ENCODE results near the gene EPB41. TPM values are rescaled to one million over a fixed set of nuclear protein-coding genes. Genes with fewer than 3 reads are reported as not detected.

The EPB41 gene
- total and polyA plus RNA-seq, 2 donors (not counting 3 experiments of a cell fraction or from before 2014, with no cell fraction given) = 22.3 to 45.7 TPM

DNA sequence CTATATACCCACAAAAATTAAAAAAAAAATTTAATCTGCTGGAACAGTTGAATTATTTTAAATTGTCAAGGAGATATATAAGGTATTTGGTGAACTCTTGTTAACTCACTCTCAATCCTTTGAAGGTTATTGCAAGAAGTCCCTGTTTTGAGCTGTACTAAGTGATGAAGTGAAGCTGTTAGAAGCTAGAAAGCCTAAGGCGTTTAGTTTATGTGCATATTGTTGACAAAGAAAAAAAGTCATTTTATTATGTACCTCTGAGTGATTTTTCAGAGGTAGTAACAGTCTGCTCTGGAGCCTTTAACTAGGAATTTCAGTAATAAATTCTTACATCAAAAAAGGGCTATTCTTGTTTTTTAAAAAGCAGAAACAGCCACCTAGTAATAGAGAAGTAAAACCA, 149.7 kb downstream of the EPB41 start:
- peaks cover 0 to 3% of the 10 kb centered on the region in 2 experiments for H3K36me3 ChIP-seq (ENCODE audit: control insufficient read depth in 2 of 2, extremely low read depth in 1 of 2, insufficient read depth in 2 of 2, low read length in 2 of 2)
- H3K9me3 ChIP-seq (replicated peaks; ENCODE audit: control insufficient read depth, insufficient read depth, low read length) = no peaks in the 10 kb centered on the region
- H3K9me1 ChIP-seq (replicated peaks; ENCODE audit: control insufficient read depth, extremely low read depth, insufficient read depth, low read length) = no peaks in the 10 kb centered on the region
- POLR2A ChIA-PET = no interaction called here
- H3K27ac ChIP-seq (ENCODE audit: insufficient read depth, low read depth, low read length) = no peak overlapping the region
- no peak overlapping the region for H2AFZ ChIP-seq (ENCODE audit: low read depth, low read length)
- FAIRE-seq = no peak
- BruUV-seq (replicated peaks) = no TSS peak
- H3K79me2 ChIP-seq (ENCODE audit: control insufficient read depth, insufficient read depth, low read length) = no peaks in the 10 kb centered on the region
- no peaks in the 10 kb centered on the region for H3K4me1 ChIP-seq (ENCODE audit: control insufficient read depth, extremely low read depth, insufficient read depth, low read length)
- intact Hi-C loops (cut with micrococcal nuclease) (loop anchor here (5.0 kb wide), 1 partner anchor 233 kb away; no protein-coding TSS in a partner anchor), dilution Hi-C loops (cut with MboI; ENCODE audit: extremely low pct_ligation_motif_present, low sequenced_read_pairs) (no loop called here)
- no peak for DNase-seq (ENCODE audit: low read depth, low spot score)
- H4K20me1 ChIP-seq (replicated peaks; ENCODE audit: control insufficient read depth, extremely low read depth, insufficient read depth, low read length) = no peaks in the 10 kb centered on the region
- no peak overlapping the region for H3K4me2 ChIP-seq (ENCODE audit: insufficient read depth, low read length)
- H3K4me3 ChIP-seq (replicated peaks in 1 of 3; ENCODE audit: insufficient read depth in 1 of 3, low read depth in 1 of 3, low read length in 3 of 3) = no peak overlapping the region
- TF ChIP-seq POLR2AphosphoS5 (IDR thresholded peaks at IDR 0.05; ENCODE audit: insufficient read depth, low read depth, low read length) (no peak), FOS (IDR thresholded peaks at IDR 0.05; ENCODE audit: borderline replicate concordance, insufficient read depth, low read length) (no peak), MYC (IDR thresholded peaks at IDR 0.05; ENCODE audit: low read depth, low read length) (no peak), JUN (IDR thresholded peaks at IDR 0.05; ENCODE audit: borderline replicate concordance, insufficient read depth, insufficient read length, low read depth) (no peak), EZH2 (IDR thresholded peaks at IDR 0.05; ENCODE audit: borderline replicate concordance, low read depth, low read length, severe bottlenecking) (no peak), POLR2A (IDR thresholded peaks at IDR 0.05; ENCODE audit: low read depth, low read length) (no peak), GATA2 (IDR thresholded peaks at IDR 0.05; ENCODE audit: insufficient read depth, insufficient read length, low read depth, low read length) (no peak)
- TF ChIP-seq, protein P1, sequence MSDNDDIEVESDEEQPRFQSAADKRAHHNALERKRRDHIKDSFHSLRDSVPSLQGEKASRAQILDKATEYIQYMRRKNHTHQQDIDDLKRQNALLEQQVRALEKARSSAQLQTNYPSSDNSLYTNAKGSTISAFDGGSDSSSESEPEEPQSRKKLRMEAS (IDR thresholded peaks at IDR 0.05; ENCODE audit: insufficient read depth, insufficient read length) = no peak
- TF ChIP-seq, protein P2, sequence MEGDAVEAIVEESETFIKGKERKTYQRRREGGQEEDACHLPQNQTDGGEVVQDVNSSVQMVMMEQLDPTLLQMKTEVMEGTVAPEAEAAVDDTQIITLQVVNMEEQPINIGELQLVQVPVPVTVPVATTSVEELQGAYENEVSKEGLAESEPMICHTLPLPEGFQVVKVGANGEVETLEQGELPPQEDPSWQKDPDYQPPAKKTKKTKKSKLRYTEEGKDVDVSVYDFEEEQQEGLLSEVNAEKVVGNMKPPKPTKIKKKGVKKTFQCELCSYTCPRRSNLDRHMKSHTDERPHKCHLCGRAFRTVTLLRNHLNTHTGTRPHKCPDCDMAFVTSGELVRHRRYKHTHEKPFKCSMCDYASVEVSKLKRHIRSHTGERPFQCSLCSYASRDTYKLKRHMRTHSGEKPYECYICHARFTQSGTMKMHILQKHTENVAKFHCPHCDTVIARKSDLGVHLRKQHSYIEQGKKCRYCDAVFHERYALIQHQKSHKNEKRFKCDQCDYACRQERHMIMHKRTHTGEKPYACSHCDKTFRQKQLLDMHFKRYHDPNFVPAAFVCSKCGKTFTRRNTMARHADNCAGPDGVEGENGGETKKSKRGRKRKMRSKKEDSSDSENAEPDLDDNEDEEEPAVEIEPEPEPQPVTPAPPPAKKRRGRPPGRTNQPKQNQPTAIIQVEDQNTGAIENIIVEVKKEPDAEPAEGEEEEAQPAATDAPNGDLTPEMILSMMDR (IDR thresholded peaks at IDR 0.05; ENCODE audit: extremely low read depth in 1 of 2, insufficient read depth in 1 of 2, low read depth in 1 of 2, low read length in 2 of 2) = no peak
- no peak overlapping the region for H3K9ac ChIP-seq (replicated peaks; ENCODE audit: extremely low read depth, insufficient read depth, low read length)
- CTCF ChIA-PET = no interaction called here
- no peaks in the 10 kb centered on the region for H3K27me3 ChIP-seq (ENCODE audit: control insufficient read depth in 2 of 2, insufficient read depth in 2 of 2, low read length in 2 of 2)

All from endothelial cell of umbilical vein (primary cell).